Activated CD4-positive, CD25-positive, alpha-beta regulatory T cell treated with anti-CD3 and anti-CD28 coated beads, Interleukin-2, amount 50 U/mL, for 16 hours (primary cell): ENCODE data around the gene USP17L30.
"Not testable (repeated sequence)": the region's sequence is repeated elsewhere in the genome, so short reads cannot be mapped to it uniquely, and the experiment has no call there.

Experiments used
- DNase-seq: peaks from one replicate; pipeline ENCODE4 v3.0.0-alpha.2; 2020; ENCODE audit warnings: low read depth, low spot score

Gene USP17L30

GRCh38 chr4:9362829-9363228 lies at the start of gene USP17L30:
USP17L30 (plus strand) TSS chr4:9363129; CDS start chr4:9363129, 0 bp downstream.
- DNase-seq, result not testable (repeated sequence)

- not testable (repeated sequence) for DNase-seq
Observed at GRCh38 chr4:9324191-9324590, 38.7 kb upstream of the USP17L30 start.

GRCh38 chr4:9324865-9325264 lies 38.1 kb upstream of the USP17L30 start, which contains the start of gene USP17L24:
USP17L24 (plus strand) TSS chr4:9325165; CDS start chr4:9325165, 0 bp downstream.
- DNase-seq, result not testable (repeated sequence)

- DNase-seq, result not testable (repeated sequence)
Observed at GRCh38 chr4:9329611-9330010, 33.3 kb upstream of the USP17L30 start, which contains the start of gene USP17L25. USP17L25 (plus strand) TSS chr4:9329911; CDS start chr4:9329911, 0 bp downstream.

- DNase-seq, result not testable (repeated sequence)
Observed at GRCh38 chr4:9334358-9334757, 28.6 kb upstream of the USP17L30 start, which contains the start of gene USP17L26. USP17L26 (plus strand) TSS chr4:9334658; CDS start chr4:9334658, 0 bp downstream.

GRCh38 chr4:9339103-9339502 lies 23.8 kb upstream of the USP17L30 start, which contains the start of gene USP17L5:
USP17L5 (plus strand) TSS chr4:9339403; CDS start chr4:9339403, 0 bp downstream.
- DNase-seq, result not testable (repeated sequence)

GRCh38 chr4:9343848-9344247 lies 19.1 kb upstream of the USP17L30 start, which contains the start of gene USP17L27:
USP17L27 (plus strand) TSS chr4:9344148; CDS start chr4:9344148, 0 bp downstream.
- DNase-seq, result not testable (repeated sequence)

- not testable (repeated sequence) for DNase-seq
Observed at GRCh38 chr4:9348593-9348992, 14.3 kb upstream of the USP17L30 start, which contains the start of gene USP17L28. USP17L28 (plus strand) TSS chr4:9348893; CDS start chr4:9348893, 0 bp downstream.

- DNase-seq, result not testable (repeated sequence)
Observed at GRCh38 chr4:9350866-9351265, 12.1 kb upstream of the USP17L30 start.

GRCh38 chr4:9353338-9353737 lies 9.6 kb upstream of the USP17L30 start, which contains the start of gene USP17L29:
USP17L29 (plus strand) TSS chr4:9353638; CDS start chr4:9353638, 0 bp downstream.
- DNase-seq, result not testable (repeated sequence)

GRCh38 chr4:9379881-9380280 lies 17.0 kb downstream of the USP17L30 start:
- not testable (repeated sequence) for DNase-seq

- DNase-seq, result peak; percentile 11
Observed at GRCh38 chr4:9381012-9381534, 18.1 kb downstream of the USP17L30 start.

- DNase-seq, result no peak
Observed at GRCh38 chr4:9384126-9384525, 21.2 kb downstream of the USP17L30 start.

GRCh38 chr4:9389001-9389400 lies 26.1 kb downstream of the USP17L30 start:
- DNase-seq, result not testable (repeated sequence)

- not testable (repeated sequence) for DNase-seq
Observed at GRCh38 chr4:9405774-9406173, 42.8 kb downstream of the USP17L30 start.

- not testable (repeated sequence) for DNase-seq
Observed at GRCh38 chr4:9406491-9406890, 43.6 kb downstream of the USP17L30 start.

- DNase-seq, result no peak
Observed at GRCh38 chr4:9409793-9410192, 46.9 kb downstream of the USP17L30 start.
